PC-9 (cell line): ENCODE measurements around the gene RBCK1. TPM values are rescaled to one million over a fixed set of nuclear protein-coding genes. Genes with fewer than 3 reads are reported as not detected.

ENCODE experiments used
- BruUV-seq: library from RNA; stranded (reverse); fragments of 400-500 nt; replicated peaks from 2 replicates; lab custom pipeline; 2021; lab: Mats Ljungman, UMichigan
- CTCF ChIA-PET: fragments of 300-600 bp; sonication (Branson Sonifier 250); formaldehyde crosslinking; loops from one replicate; lab custom pipeline; 2022; ENCODE audit warnings: antibody characterized with exemption; lab: Charles Lee
- POLR2A ChIA-PET: fragments of 300-600 bp; sonication (Branson Sonifier 250); formaldehyde crosslinking; loops from one replicate; lab custom pipeline; 2022; ENCODE audit warnings: antibody characterized with exemption; ENCODE audit not compliant: unreplicated experiment; lab: Charles Lee
- DNase-seq, 2 experiments: peaks; one replicate each; pipeline versions ENCODE4 v3.0.0 to v3.0.0-alpha.2; 2015 to 2022; ENCODE audit warnings: mixed read lengths in 1 of 2
- H2AFZ ChIP-seq: fragments of 200-600 bp; sonication (generic); 2 replicates; pipeline ENCODE4 v1.8.1; 2017; ENCODE audit warnings: antibody characterized with exemption
- H3F3A ChIP-seq: fragments of 200-600 bp; sonication (generic); 2 replicates; pipeline ENCODE4 v1.8.1; 2017; ENCODE audit warnings: antibody characterized with exemption, mild to moderate bottlenecking, low read depth; ENCODE audit not compliant: insufficient read depth
- H3K27ac ChIP-seq: fragments of 200-600 bp; sonication (generic); 2 replicates; pipeline ENCODE4 v1.6.1; 2016; ENCODE audit warnings: mixed run types
- H3K27me3 ChIP-seq: fragments of 200-600 bp; sonication (generic); 2 replicates; pipeline ENCODE4 v1.6.1; 2016; ENCODE audit warnings: low read depth, mixed run types; ENCODE audit not compliant: insufficient read depth
- H3K36me3 ChIP-seq: fragments of 200-600 bp; sonication (generic); 2 replicates; pipeline ENCODE4 v1.6.1; 2016; ENCODE audit warnings: low read depth, mixed run types
- H3K4me1 ChIP-seq: fragments of 200-600 bp; sonication (generic); replicated peaks from 2 replicates; pipeline ENCODE4 v1.6.1; 2016; ENCODE audit warnings: mixed run types; ENCODE audit not compliant: insufficient read depth
- H3K4me2 ChIP-seq: fragments of 200-600 bp; sonication (generic); 2 replicates; pipeline ENCODE4 v1.6.1; 2017; ENCODE audit warnings: mixed run types
- H3K4me3 ChIP-seq: fragments of 200-600 bp; sonication (generic); 2 replicates; pipeline ENCODE4 v1.6.1; 2016; ENCODE audit warnings: mixed run types
- H3K79me2 ChIP-seq: fragments of 200-600 bp; sonication (generic); 2 replicates; pipeline ENCODE4 v1.6.1; 2017; ENCODE audit warnings: low read depth, mixed run types
- H3K9me2 ChIP-seq: fragments of 200-600 bp; sonication (generic); 2 replicates; pipeline ENCODE4 v1.8.1; 2017; ENCODE audit warnings: mild to moderate bottlenecking; ENCODE audit not compliant: insufficient read depth
- H3K9me3 ChIP-seq: fragments of 200-600 bp; sonication (generic); 2 replicates; pipeline ENCODE4 v1.8.1; 2016; ENCODE audit warnings: low read depth; ENCODE audit not compliant: insufficient read depth
- H4K20me1 ChIP-seq: fragments of 200-600 bp; sonication (generic); 2 replicates; pipeline ENCODE4 v1.8.1; 2017; ENCODE audit not compliant: insufficient read depth
- CTCF ChIP-seq: fragments of 200-600 bp; sonication (generic); conservative IDR thresholded peaks from 2 replicates; pipeline ENCODE4 v1.6.1; 2017; ENCODE audit warnings: mixed run types, antibody characterized with exemption, mild to moderate bottlenecking, moderate library complexity
- EZH2 ChIP-seq: fragments of 200-600 bp; sonication (generic); IDR thresholded peaks from 2 replicates; pipeline ENCODE4 v1.8.0; 2017; ENCODE audit warnings: antibody characterized with exemption, low read depth
- intact Hi-C: fragments of 100-400 bp; cut with micrococcal nuclease; formaldehyde crosslinking; loops from one replicate; pipeline ENCODE4 v1.10.0; 2022; ENCODE audit not compliant: unreplicated experiment
- total RNA-seq: library from RNA; stranded (reverse); gene quantifications from 2 replicates; pipeline ENCODE4 v1.2.3, GENCODE V29; 2021

RBCK1 gene
- total RNA-seq, 1 experiment from 2014 or later, result 176 TPM

GRCh38 chr20:427401-427800 lies 19.3 kb downstream of the RBCK1 start:
- no peak for DNase-seq
- H3K9me3 ChIP-seq, result no peaks in the 10 kb centered on the region
- intact Hi-C loops, result no loop called here
- no TSS peak for BruUV-seq
- no peak overlapping the region for H2AFZ ChIP-seq
- no peaks in the 10 kb centered on the region for H3K9me2 ChIP-seq
- CTCF ChIA-PET, result no interaction called here
- peaks cover 10% of the 10 kb centered on the region; the same call in 1 of the 2 replicates for H3K36me3 ChIP-seq
- POLR2A ChIA-PET, result no interaction called here
- H3K79me2 ChIP-seq, result no peaks in the 10 kb centered on the region
- H3K4me2 ChIP-seq, result no peak overlapping the region
- no peak for TF ChIP-seq EZH2
- no peak for TF ChIP-seq CTCF
- H3K27me3 ChIP-seq, result no peaks in the 10 kb centered on the region
- no peak overlapping the region for H3K4me3 ChIP-seq
- 0 out of 2 replicates have a peak, but pooled peaks cover 9% of the 10 kb centered on the region for H4K20me1 ChIP-seq
- no peaks in the 10 kb centered on the region for H3K4me1 ChIP-seq
- no peak overlapping the region for H3K27ac ChIP-seq
- peaks cover 39% of the 10 kb centered on the region for H3F3A ChIP-seq

GRCh38 chr20:427849-428657 lies 20.0 kb downstream of the RBCK1 start:
- H3K36me3 ChIP-seq, result peaks cover 7% of the 10 kb centered on the region; the same call in 1 of the 2 replicates
- no peak for DNase-seq
- H3K4me1 ChIP-seq, result no peaks in the 10 kb centered on the region
- H4K20me1 ChIP-seq, result 0 out of 2 replicates have a peak, but pooled peaks cover 9% of the 10 kb centered on the region
- H3K4me3 ChIP-seq, result no peak overlapping the region
- H3F3A ChIP-seq, result peaks cover 45% of the 10 kb centered on the region
- POLR2A ChIA-PET, result no interaction called here
- no peak overlapping the region for H3K4me2 ChIP-seq
- no peaks in the 10 kb centered on the region for H3K79me2 ChIP-seq
- intact Hi-C loops, result no loop called here
- CTCF ChIA-PET, result interaction anchor here (0.6 kb wide), 2 partner anchors 30 to 71 kb away, joined by 3 to 9 read pairs; no protein-coding TSS in a partner anchor
- no peaks in the 10 kb centered on the region for H3K27me3 ChIP-seq
- H3K9me3 ChIP-seq, result no peaks in the 10 kb centered on the region
- H2AFZ ChIP-seq, result no peak overlapping the region
- H3K9me2 ChIP-seq, result no peaks in the 10 kb centered on the region
- BruUV-seq, result no TSS peak
- TF ChIP-seq EZH2 (no peak), CTCF (no peak)
- H3K27ac ChIP-seq, result no peak overlapping the region

GRCh38 chr20:428658-429200 lies 20.6 kb downstream of the RBCK1 start:
- Histone ChIP-seq H2AFZ (no peak overlapping the region), H3K4me3 (no peak overlapping the region), H3K4me2 (no peak overlapping the region), H3F3A (peaks cover 52% of the 10 kb centered on the region), H3K79me2 (no peaks in the 10 kb centered on the region), H3K9me3 (no peaks in the 10 kb centered on the region), H4K20me1 (0 out of 2 replicates have a peak, but pooled peaks cover 9% of the 10 kb centered on the region), H3K36me3 (peaks cover 7% of the 10 kb centered on the region; the same call in 1 of the 2 replicates), H3K27me3 (no peaks in the 10 kb centered on the region), H3K4me1 (no peaks in the 10 kb centered on the region), H3K9me2 (no peaks in the 10 kb centered on the region), H3K27ac (no peak overlapping the region)
- ChIA-PET CTCF (interaction anchor here (0.6 kb wide), 2 partner anchors 31 to 72 kb away, joined by 3 to 9 read pairs; no protein-coding TSS in a partner anchor), POLR2A (no interaction called here)
- DNase-seq, result no peak
- intact Hi-C loops, result no loop called here
- BruUV-seq, result no TSS peak
- no peak for TF ChIP-seq EZH2
- TF ChIP-seq CTCF, result no peak
